ENCODE data around the gene SVEP1.

- no peak for TF ChIP-seq EZH2 (IDR thresholded peaks at IDR 0.05; ENCODE audit: borderline replicate concordance, low read depth, low read length, poor library complexity, severe bottlenecking)
- no peak for TF ChIP-seq CTCF (conservative IDR thresholded peaks at IDR 0.05; ENCODE audit: low read depth, low read length)
Observed at GRCh38 chr9:110456681-110457080, 122.9 kb downstream of the SVEP1 start.

Measured in A673 (cell line).